MV-4-11 (cell line): Measurements from ENCODE around the gene FIBCD1.
A peak's percentile ranks its signal among the peaks of the same experiment; 100 is the strongest.

Experiments
- DNase-seq: peaks from one replicate; lab custom pipeline; 2025; lab: John Stamatoyannopoulos, UW

Gene FIBCD1

DNA sequence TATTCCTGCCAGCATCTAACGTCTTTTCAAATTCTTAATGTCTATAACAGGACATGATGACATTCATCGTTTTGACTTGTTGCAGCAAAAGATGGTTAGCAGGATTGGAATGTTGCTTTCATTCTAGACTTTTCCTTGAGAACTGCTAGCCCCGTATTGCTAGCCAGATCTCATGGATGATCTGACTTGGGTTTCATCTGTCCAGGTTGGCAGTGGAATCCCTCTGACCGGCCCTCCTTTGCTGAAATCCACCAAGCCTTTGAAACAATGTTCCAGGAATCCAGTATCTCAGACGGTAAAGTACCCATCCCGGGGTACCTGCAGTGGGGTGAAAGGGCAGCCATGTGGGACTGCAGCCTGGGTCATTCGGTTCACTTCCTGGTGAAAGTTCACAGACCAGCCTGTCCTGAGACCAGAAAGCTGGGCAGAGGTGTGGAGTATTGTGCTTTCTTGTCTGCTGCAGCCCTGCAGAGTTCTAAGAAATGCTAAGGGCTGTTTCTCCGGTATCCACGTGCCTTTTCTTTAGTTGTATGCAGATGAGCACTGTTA is 59.1 kb downstream of the FIBCD1 start:
- no peak for DNase-seq

DNA sequence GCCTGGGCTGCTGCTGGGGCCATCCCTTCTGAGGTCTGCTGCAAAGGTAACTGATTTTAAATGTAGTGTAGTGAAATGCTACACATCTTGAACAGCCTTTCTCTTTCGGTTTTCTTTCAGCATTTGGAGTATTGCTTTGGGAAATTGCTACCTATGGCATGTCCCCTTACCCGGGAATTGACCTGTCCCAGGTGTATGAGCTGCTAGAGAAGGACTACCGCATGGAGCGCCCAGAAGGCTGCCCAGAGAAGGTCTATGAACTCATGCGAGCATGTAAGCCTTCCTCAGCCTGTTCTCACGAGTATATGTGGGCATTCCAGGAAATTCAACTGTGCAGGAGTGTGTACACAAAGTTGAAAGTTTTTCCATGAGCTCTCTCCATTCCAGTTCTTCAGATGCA is 60.8 kb downstream of the FIBCD1 start:
- DNase-seq, result no peak

DNA sequence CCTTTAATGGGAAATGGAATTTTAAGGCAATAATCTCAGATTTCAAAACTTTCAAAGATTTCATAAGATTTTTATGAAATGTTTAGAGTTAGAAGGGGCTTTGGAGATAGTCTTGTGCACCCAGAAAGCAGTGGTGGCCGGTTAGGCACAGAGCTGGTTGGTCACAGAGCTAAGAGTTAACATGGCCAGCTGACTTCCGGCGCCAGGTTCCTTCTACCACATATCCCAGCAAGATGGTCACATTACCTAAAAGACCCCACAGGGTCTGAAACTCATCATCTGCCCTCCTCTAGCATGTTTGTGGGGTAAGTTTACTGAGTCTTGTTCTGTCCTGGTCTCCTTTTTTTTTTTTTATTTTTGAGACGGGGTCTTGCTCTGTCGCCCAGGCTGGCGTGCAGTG is 61.7 kb downstream of the FIBCD1 start:
- DNase-seq, result no peak

DNA sequence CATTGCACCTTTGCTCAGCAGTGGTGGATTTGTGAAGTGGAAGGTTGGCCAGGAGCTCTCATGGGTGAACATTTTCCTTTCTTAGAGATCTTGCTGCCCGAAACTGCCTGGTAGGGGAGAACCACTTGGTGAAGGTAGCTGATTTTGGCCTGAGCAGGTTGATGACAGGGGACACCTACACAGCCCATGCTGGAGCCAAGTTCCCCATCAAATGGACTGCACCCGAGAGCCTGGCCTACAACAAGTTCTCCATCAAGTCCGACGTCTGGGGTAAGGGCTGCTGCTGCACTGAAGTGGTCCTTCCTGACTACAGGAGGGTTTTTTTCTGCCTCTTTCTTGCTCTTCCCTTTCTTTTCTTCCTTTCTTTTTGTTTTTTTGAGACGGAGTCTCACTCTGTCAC is 64.3 kb downstream of the FIBCD1 start:
- DNase-seq, result no peak

DNA sequence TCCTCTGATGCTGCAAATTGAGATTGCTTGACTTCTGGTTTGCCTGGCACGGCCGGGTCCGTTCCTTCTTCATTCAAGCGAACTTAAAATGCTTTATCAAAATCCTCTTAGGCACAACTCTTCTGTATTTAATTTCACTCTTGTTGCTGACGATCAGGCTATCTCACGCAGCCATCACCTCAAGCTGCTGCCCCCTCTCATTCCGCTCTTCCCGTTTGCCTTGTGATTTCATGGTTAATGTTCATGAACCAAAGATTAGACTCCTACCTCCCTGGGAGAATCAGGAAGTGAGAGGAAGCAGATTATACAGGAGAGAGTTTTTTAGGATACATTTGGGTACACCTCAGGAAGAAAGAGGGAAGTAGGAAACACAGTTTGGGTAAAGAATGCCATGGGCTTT is 65.1 kb downstream of the FIBCD1 start:
- no peak for DNase-seq

DNA sequence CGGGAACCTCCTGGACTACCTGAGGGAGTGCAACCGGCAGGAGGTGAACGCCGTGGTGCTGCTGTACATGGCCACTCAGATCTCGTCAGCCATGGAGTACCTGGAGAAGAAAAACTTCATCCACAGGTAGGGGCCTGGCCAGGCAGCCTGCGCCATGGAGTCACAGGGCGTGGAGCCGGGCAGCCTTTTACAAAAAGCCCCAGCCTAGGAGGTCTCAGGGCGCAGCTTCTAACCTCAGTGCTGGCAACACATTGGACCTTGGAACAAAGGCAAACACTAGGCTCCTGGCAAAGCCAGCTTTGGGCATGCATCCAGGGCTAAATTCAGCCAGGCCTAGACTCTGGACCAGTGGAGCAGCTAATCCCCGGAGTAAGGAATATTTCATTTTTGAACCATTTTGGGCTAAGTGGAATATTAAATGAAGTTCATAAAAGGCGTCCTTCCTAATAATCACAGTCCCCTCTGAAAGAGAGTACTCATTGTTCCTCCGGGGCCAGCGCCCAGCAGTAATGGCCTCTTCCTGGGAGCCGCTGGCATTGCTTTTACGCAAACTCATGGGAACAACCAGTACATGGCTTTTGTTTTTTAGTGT is 66.0 kb downstream of the FIBCD1 start:
- no peak for DNase-seq

DNA sequence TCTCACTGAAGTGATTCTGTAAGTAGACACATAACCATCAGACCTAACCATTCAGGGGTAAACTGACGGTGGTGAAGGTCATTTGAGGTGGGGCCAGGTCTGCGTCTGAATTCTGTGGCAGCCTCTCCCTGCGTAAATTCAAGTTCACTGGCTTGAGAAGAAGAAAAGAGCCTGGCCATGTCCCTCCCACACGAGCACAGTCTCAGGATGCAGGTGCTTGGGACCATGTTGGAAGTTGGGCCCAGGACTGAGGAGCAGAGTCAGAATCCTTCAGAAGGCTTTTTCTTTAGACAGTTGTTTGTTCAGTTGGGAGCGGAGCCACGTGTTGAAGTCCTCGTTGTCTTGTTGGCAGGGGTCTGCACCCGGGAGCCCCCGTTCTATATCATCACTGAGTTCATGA is 66.5 kb downstream of the FIBCD1 start:
- DNase-seq, result no peak

DNA sequence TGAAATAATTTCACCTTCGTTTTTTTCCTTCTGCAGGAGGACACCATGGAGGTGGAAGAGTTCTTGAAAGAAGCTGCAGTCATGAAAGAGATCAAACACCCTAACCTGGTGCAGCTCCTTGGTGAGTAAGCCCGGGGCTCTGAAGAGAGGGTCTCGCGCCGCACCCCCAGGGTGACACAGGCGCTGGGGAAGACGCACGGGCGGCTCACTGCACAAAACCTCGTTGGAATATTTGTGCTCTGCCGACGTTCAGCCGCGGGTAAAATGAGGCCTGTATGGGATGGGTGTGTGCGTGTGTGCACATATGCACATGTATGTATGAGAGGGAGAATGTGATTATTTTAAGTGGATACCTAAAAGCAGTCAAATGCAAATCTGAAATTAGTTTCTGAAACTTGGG is 67.0 kb downstream of the FIBCD1 start:
- no peak for DNase-seq

DNA sequence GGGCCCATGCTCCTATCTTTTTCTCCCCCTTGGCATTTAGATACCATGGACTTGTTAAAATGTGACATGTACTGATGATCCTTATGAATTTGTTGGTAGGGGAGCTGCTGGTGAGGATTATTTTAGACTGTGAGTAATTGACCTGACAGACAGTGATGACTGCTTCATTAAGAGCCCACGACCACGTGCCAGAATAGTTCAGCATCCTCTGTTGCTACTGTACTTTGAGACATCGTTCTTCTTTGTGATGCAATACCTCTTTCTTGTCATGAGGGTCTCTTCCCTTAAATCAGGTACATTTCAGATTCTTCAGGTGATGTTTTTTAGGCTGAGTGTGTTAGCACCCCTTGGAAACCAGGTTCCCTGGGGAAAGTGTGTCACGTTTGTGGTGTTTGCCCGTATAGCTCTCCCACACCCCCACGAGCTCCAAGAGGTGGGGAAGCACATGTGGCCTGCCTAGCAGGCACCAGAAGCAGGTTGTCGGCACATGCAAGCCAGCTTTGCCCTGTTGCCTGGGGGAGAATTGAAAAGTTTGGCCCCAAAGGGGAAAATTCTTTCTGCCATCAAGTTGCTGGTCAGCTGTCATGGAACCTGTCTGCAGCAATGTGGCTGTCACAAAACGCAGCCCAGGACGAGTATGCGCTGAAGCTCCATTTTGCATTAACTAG is 67.5 kb downstream of the FIBCD1 start:
- no peak for DNase-seq

DNA sequence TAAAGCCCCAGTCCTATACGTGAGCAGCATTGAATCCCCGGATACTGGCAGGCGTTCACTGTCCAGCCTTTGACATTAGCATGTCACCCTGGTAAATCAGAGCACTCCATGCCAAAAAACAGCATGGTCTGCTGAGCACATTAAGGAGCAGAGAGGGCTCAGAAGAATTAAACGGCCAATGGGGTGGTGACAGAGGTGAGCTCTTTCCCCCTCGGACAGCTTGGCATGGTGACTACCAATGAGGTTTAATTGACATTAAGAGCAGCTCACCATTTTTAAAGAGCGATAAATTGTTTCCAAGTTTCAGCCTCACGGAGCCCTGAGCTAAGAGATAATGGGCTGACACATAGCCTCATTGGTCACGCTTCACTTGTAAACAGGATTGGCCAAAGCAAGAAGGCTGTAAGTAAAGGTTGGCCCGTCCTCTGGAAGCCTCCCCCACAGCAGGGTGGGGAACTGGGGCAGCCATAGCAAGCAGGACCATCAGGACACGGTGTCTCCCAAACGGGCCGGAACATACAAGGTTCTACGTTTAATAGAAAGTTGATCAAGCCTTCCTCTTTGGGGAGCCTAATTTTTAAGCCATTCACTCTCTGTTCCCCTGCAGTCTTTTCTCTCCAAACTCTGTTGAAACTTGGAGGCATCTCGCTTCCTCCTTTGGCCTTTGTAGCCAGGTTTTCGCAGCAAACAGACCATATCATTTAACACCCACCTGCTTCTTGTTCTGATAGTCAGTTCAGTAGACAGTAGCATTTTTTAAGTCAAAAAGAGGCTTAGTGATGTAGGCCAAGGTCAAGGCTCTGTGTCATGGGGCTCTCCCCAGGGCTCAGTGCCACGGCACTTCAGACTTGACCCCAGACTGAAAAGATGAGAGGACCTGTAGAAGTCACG is 68.3 kb downstream of the FIBCD1 start:
- DNase-seq, result peak; percentile 34

DNA sequence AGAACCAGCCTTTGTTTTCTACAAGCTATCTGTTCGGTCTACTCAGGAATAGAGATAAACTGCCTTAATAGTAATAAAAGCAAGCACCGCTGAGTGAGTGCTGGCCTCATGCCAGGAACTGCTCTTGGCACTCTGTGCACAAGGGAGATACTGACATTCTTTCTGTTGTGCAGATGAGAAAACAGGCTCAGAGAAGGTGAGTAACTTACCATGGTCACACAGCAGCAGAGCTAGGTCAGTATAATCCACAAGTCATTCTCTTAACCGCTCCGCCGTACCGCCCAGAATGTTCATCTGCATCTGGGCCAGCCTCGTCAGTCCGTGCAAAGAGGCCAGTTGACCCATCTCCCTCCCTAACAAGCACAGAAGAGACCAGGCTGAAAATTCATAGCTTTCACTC is 69.8 kb downstream of the FIBCD1 start:
- no peak for DNase-seq

DNA sequence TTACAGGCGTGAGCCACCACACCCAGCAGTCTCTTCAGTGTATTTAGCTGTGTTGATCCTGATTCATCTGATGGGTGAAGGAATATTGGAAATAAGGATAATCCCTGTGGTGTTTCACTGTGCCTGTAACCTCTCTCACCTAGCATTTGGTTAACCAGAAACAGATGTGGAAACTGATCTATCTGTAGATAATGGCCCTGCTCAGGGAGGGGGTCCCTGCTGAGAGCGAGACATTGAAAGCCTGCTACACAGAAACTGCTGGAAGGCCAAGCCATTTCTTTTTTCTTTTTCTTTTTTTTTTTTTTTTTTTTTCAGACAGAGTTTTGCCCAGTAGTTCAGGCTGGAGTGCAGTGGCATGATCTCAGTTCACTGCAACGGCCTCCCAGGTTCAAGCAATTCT is 70.8 kb downstream of the FIBCD1 start:
- DNase-seq, result no peak

DNA sequence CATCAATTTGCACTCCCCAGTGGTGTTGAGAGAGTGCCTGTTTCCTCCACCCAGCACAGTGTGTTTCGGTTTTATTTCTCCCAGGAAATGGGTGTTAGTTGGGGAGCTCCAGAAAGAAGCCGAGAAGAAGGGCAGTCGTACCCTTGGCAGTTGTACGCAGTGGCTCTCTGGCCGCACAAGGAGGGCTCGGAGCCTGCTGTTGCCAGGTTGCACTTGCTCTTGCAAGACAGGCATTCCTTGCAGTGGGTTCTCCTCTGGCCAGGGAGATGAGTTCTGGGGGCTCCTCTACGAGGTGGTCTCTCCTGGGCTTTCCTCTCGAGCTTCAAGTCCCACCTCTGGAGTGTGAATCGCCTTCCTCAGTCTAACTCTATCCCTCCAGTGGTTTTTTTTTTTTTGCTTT is 71.5 kb downstream of the FIBCD1 start:
- no peak for DNase-seq

DNA sequence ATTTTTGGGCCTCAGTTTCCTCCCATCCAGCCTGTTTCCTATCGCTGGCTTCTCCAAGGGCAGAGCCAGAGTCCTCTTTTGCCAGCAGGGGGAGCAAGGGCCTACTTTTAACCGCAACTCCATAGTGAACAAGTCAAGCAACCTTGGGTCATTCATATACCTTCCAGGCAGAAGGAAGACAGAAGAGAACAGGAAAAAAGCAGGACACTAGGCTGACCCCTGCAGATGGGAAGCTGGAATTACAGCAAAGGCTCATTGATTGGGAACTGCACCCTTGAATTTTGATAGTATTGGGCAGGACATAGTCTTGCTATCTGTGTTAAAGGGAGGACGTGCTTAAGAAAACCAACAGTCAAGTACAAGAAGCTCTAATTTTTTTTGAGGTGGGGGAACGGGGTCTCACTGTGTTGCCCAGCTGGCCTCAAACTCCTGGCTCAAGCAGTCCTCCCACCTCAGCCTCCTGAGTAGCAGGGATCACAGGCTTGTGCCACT is 72.5 kb downstream of the FIBCD1 start:
- peak; percentile 68 for DNase-seq

DNA sequence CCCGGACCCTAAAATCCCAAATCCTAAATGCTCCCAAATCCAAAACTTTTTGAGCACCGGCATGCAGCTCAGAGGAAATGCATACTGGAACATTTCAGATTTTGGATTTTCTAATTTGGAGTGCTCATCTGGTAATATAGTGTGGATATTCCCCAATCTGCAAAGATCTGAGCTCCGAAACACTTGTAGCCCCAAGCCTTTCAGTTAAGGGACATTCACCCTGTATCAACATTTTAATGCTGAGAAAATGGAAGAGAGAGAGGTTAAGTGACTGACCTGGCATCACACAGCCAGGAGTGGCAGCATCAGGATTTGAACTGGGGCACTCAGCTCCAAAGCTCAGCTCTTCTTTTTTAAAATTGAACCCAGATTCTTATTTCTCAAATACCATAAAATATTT is 73.1 kb downstream of the FIBCD1 start:
- DNase-seq, result no peak

DNA sequence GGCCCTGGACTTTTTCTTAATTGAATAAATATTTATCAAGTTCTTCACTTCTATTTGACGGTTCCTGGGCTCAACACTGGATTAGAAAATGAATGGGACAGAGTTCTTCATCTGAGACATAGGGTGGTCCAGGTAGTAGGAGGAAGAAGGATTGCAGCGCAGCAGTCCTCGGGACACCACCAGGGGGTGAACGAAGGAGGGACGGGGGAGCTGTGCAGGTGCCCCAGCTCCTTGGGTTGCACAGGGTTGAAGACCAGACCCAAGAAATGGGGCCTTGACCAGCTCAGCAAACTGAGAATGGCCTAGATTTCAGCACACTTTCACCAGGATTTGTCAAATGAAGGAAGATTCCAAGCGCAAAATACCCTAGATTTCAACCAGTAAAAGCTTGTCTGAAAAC is 74.5 kb downstream of the FIBCD1 start:
- DNase-seq, result no peak

DNA sequence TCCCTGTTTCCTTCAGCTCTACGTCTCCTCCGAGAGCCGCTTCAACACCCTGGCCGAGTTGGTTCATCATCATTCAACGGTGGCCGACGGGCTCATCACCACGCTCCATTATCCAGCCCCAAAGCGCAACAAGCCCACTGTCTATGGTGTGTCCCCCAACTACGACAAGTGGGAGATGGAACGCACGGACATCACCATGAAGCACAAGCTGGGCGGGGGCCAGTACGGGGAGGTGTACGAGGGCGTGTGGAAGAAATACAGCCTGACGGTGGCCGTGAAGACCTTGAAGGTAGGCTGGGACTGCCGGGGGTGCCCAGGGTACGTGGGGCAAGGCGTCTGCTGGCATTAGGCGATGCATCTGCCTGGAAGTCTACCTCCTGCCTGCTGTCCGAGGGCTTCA is 76.3 kb downstream of the FIBCD1 start:
- no peak for DNase-seq

DNA sequence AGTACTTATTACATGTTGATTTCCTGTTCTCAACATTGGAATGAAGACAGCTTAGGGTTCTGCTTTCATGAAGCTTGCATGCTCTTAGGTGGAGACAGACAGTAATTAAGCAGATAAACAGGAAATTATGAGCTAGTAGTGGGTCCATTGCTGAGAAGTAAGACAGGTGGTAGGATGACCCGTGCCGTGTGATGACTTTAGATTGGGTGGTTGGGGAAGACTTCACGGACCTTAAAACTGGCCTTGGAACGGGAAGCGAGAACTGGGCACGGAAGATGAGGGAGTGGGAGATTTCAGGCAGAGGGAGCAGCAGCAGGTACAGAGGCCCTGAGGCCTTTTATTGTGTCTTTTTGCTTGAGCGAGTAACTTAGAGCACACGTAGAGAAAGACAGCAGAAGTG is 76.8 kb downstream of the FIBCD1 start:
- DNase-seq, result no peak

DNA sequence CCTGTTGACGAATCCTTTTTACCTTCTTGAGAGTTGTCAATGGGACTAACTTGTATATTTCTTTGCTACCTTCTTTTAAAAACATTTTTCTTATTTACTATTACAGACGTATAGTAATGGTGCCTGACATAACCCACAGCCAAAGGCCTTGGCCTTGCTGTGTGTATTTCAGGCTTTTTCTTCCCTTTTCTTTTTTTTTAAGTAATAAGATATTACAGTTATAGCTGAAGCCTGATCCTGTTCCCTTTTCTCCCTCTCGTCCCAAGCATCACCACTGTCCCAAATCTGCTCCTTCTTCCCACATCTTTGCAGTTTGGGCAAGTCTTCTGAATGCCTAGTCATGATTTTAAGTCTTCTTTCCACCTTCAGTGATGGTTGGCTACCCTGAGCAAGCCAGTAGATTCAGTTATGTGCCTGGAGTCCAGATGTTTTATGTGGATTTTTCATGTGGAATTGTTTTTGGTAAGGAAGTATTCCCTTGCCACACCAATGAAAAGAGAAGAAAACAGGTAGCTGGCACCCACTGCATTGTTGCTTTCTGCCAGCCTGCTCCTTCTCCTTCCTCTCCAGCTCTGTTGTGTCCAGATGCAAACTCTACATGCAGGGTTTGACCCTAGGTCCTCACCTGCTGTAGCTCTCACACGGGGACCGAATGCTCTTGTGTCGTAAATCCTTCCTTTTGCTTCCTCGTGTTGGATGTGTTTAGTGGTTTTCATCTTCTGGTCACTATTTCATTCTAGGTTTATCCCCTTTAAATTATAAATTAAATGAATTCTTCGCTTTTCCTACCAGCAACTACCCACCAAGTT is 77.5 kb downstream of the FIBCD1 start:
- no peak for DNase-seq

DNA sequence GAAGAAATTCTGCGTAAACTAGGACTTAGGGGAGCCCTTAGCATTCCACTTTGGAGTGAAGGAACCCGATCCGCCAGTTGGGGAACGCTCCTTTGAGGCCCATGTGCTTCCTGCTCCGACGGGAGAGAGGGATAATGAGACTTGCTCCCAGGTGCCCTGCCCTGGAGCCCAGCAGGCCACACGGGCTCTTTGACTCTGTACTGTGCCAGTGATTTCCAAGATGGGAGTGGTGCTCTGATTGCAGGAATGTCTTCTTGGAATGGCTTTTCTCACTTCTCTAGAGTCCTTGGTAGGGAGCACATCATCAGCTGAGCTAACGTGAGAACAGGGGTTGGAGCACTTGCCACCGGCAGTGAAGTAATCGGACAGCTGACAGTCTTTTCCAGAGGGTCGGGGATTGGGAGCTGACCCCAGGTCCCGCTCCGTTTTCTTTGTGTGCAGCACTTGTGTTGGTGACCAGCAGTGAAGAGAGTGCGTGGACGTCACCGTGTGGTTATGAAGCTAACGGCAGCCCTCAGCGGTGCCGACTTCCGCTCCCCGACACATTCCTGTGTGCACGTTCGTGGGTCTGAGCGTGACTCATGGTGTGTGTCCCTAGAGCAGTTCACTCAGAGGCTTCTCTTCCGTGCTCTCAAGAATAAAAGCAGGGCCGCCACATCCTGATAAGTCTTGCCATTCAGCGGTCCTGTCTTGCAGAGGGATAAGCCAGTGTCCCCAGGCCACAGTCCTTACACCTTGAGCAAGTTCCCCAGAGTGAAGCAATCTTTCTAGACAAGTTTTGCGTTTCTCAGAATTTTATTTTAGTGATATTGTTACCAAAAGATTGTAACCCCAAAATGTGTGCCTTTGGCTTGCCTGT is 78.4 kb downstream of the FIBCD1 start:
- DNase-seq, result peak; percentile 96
